SK-N-MC (cell line): Measurements from ENCODE around the gene DLGAP3.

Source experiments
- DNase-seq: peaks from one replicate; pipeline ENCODE4 v3.0.0-alpha.2; 2011; ENCODE audit warnings: low read depth, low spot score
- H3K27ac ChIP-seq: fragments of 200-600 bp; sonication (generic); 2 replicates; pipeline ENCODE4 v1.5.1; 2016; ENCODE audit warnings: mixed run types
- H3K36me3 ChIP-seq: fragments of 200-600 bp; sonication (generic); 2 replicates; pipeline ENCODE4 v1.6.1; 2017; ENCODE audit warnings: antibody characterized with exemption, low read length, mixed read lengths; ENCODE audit not compliant: insufficient read depth
- H3K4me3 ChIP-seq: fragments of 200-600 bp; sonication (generic); 2 replicates; pipeline ENCODE4 v1.5.1; 2016
- H3K9ac ChIP-seq: fragments of 200-600 bp; sonication (generic); 2 replicates; pipeline ENCODE4 v1.8.0; 2017; ENCODE audit warnings: mixed run types, mixed read lengths; ENCODE audit not compliant: insufficient read length
- H3K9me3 ChIP-seq: fragments of 200-600 bp; sonication (generic); 2 replicates; pipeline ENCODE4 v1.6.1; 2017; ENCODE audit warnings: low read depth, mild to moderate bottlenecking, antibody characterized with exemption, low read length, moderate library complexity, mixed read lengths
- EZH2 ChIP-seq: fragments of 200-600 bp; sonication (generic); IDR thresholded peaks from one replicate; pipeline ENCODE4 v1.6.1; 2017; ENCODE audit warnings: antibody characterized with exemption
- FOXP2 ChIP-seq: optimal IDR thresholded peaks from 2 replicates; pipeline ENCODE3; 2011; ENCODE audit warnings: mild to moderate bottlenecking, moderate library complexity; ENCODE audit not compliant: insufficient read depth; ENCODE audit errors: extremely low read length, control extremely low read depth
- POLR2AphosphoS5 ChIP-seq: IDR thresholded peaks from 2 replicates; pipeline ENCODE4 v1.6.1; 2012; ENCODE audit warnings: mild to moderate bottlenecking, low read depth, low read length, borderline replicate concordance

DLGAP3 gene

GRCh38 chr1:34845131-34845901, 84.1 kb downstream of the DLGAP3 start:
- DNase-seq, result no peak
- H3K4me3 ChIP-seq, result no peak overlapping the region
- no peak overlapping the region for H3K9ac ChIP-seq
- no peak overlapping the region for H3K27ac ChIP-seq
- TF ChIP-seq EZH2 (no peak), POLR2AphosphoS5 (no peak), FOXP2 (no peak)
- H3K9me3 ChIP-seq, result no peaks in the 10 kb centered on the region
- H3K36me3 ChIP-seq, result no peaks in the 10 kb centered on the region

GRCh38 chr1:34844252-34844634, 85.2 kb downstream of the DLGAP3 start:
- no peak overlapping the region for H3K27ac ChIP-seq
- H3K36me3 ChIP-seq, result no peaks in the 10 kb centered on the region
- H3K9ac ChIP-seq, result no peak overlapping the region
- DNase-seq, result no peak
- no peak for TF ChIP-seq POLR2AphosphoS5
- no peak for TF ChIP-seq FOXP2
- no peak for TF ChIP-seq EZH2
- H3K9me3 ChIP-seq, result no peaks in the 10 kb centered on the region
- H3K4me3 ChIP-seq, result no peak overlapping the region

GRCh38 chr1:34843392-34844251, 85.8 kb downstream of the DLGAP3 start:
- Histone ChIP-seq H3K36me3 (no peaks in the 10 kb centered on the region), H3K9me3 (no peaks in the 10 kb centered on the region), H3K27ac (no peak overlapping the region), H3K4me3 (no peak overlapping the region), H3K9ac (no peak overlapping the region)
- TF ChIP-seq EZH2 (no peak), POLR2AphosphoS5 (no peak), FOXP2 (no peak)
- no peak for DNase-seq

GRCh38 chr1:34842952-34843371, 86.5 kb downstream of the DLGAP3 start:
- H3K9ac ChIP-seq, result no peak overlapping the region
- no peak for DNase-seq
- H3K9me3 ChIP-seq, result no peaks in the 10 kb centered on the region
- no peak for TF ChIP-seq FOXP2
- TF ChIP-seq EZH2, result no peak
- no peak for TF ChIP-seq POLR2AphosphoS5
- H3K4me3 ChIP-seq, result no peak overlapping the region
- no peak overlapping the region for H3K27ac ChIP-seq
- no peaks in the 10 kb centered on the region for H3K36me3 ChIP-seq

- no peak for TF ChIP-seq EZH2
- Histone ChIP-seq H3K9me3 (no peaks in the 10 kb centered on the region), H3K27ac (no peak overlapping the region), H3K4me3 (no peak overlapping the region), H3K36me3 (no peaks in the 10 kb centered on the region), H3K9ac (no peak overlapping the region)
- no peak for DNase-seq
Observed at GRCh38 chr1:34842073-34842472, 87.4 kb downstream of the DLGAP3 start.

- no peak overlapping the region for H3K4me3 ChIP-seq
- no peak for DNase-seq
- no peak overlapping the region for H3K27ac ChIP-seq
- H3K9ac ChIP-seq, result no peak overlapping the region
- H3K9me3 ChIP-seq, result no peaks in the 10 kb centered on the region
- TF ChIP-seq FOXP2 (no peak), POLR2AphosphoS5 (no peak), EZH2 (no peak)
- no peaks in the 10 kb centered on the region for H3K36me3 ChIP-seq
Observed at GRCh38 chr1:34840426-34840825, 89.0 kb downstream of the DLGAP3 start.

GRCh38 chr1:34839526-34840305, 89.7 kb downstream of the DLGAP3 start:
- no peak for DNase-seq
- H3K9ac ChIP-seq, result no peak overlapping the region
- no peak overlapping the region for H3K27ac ChIP-seq
- no peak overlapping the region for H3K4me3 ChIP-seq
- no peak for TF ChIP-seq FOXP2
- no peak for TF ChIP-seq EZH2
- no peak for TF ChIP-seq POLR2AphosphoS5
- H3K36me3 ChIP-seq, result no peaks in the 10 kb centered on the region
- H3K9me3 ChIP-seq, result no peaks in the 10 kb centered on the region

GRCh38 chr1:34833711-34834110, 95.7 kb downstream of the DLGAP3 start:
- H3K36me3 ChIP-seq, result no peaks in the 10 kb centered on the region
- no peak for DNase-seq
- H3K4me3 ChIP-seq, result no peak overlapping the region
- H3K9me3 ChIP-seq, result no peaks in the 10 kb centered on the region
- TF ChIP-seq POLR2AphosphoS5 (no peak), FOXP2 (no peak), EZH2 (no peak)
- no peak overlapping the region for H3K27ac ChIP-seq
- no peak overlapping the region for H3K9ac ChIP-seq
